HCT116 (cell line): Measurements from ENCODE around the gene PC.

Experiments used
- EZH2 ChIP-seq: fragments of 200-600 bp; sonication (generic); IDR thresholded peaks from 2 replicates; pipeline ENCODE4 v1.6.1; 2017; ENCODE audit warnings: antibody characterized with exemption, mixed run types
- POLR2A ChIP-seq: IDR thresholded peaks from 2 replicates; pipeline ENCODE4 v1.7.0; 2011; ENCODE audit warnings: borderline replicate concordance; ENCODE audit not compliant: insufficient read depth, insufficient read length; ENCODE audit errors: extremely low read depth
- SIN3A ChIP-seq: IDR thresholded peaks from 2 replicates; pipeline ENCODE4 v1.6.1; 2012; ENCODE audit warnings: low read depth
- YY1 ChIP-seq: IDR thresholded peaks from 2 replicates; pipeline ENCODE4 v1.6.1; 2011; ENCODE audit warnings: low read length, low read depth, moderate library complexity, mild to moderate bottlenecking; ENCODE audit not compliant: insufficient replicate concordance; ENCODE audit errors: extremely low read depth
- TF ChIP-seq, protein P1 (sequence below), 3 experiments: fragments of 200-600 bp in 1 of 3; sonication (generic) in 1 of 3; IDR thresholded peaks in 2 of 3; conservative IDR thresholded peaks in 1 of 3; 2 replicates each; pipeline ENCODE4 v1.5.1; 2012 to 2017; ENCODE audit warnings: low read depth in 2 of 3, low read length in 2 of 3, antibody characterized with exemption in 1 of 3, borderline replicate concordance in 1 of 3, control low read depth in 1 of 3, mild to moderate bottlenecking in 1 of 3, mixed read lengths in 1 of 3, mixed run types in 1 of 3, moderate library complexity in 1 of 3; ENCODE audit not compliant: insufficient read depth in 1 of 3
- TF ChIP-seq, protein P2 (sequence below): IDR thresholded peaks from 2 replicates; pipeline ENCODE4 v1.6.1; 2012
- TF ChIP-seq, protein P3 (sequence below): IDR thresholded peaks from 2 replicates; pipeline ENCODE4 v1.6.1; 2012

DNA sequence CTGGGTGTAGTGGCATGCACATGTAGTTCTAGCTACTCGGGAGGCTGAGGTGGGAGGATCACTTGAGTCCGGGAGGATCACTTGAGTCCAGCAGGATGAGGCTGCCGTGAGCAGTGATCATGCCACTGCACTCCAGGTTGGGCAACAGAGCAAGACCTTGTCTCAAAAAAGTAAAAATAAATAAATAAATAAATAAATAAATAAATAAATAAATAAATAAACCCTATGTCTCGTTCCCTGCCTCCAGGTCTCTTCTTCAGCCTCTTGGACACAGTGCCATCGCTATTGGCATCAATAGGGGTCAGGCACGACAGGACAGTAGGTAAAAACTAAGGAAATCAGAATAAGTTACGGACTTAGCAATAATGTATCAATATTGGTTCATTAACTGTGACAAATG lies 41.4 kb upstream of the PC start:
- TF ChIP-seq, protein P1, sequence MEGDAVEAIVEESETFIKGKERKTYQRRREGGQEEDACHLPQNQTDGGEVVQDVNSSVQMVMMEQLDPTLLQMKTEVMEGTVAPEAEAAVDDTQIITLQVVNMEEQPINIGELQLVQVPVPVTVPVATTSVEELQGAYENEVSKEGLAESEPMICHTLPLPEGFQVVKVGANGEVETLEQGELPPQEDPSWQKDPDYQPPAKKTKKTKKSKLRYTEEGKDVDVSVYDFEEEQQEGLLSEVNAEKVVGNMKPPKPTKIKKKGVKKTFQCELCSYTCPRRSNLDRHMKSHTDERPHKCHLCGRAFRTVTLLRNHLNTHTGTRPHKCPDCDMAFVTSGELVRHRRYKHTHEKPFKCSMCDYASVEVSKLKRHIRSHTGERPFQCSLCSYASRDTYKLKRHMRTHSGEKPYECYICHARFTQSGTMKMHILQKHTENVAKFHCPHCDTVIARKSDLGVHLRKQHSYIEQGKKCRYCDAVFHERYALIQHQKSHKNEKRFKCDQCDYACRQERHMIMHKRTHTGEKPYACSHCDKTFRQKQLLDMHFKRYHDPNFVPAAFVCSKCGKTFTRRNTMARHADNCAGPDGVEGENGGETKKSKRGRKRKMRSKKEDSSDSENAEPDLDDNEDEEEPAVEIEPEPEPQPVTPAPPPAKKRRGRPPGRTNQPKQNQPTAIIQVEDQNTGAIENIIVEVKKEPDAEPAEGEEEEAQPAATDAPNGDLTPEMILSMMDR (IDR thresholded peaks at IDR 0.05 in 2 of 3, conservative IDR thresholded peaks at IDR 0.05 in 1 of 3; ENCODE audit: borderline replicate concordance in 1 of 3, insufficient read depth in 1 of 3, low read depth in 2 of 3, low read length in 2 of 3): no peak
- TF ChIP-seq YY1: no peak
- TF ChIP-seq POLR2A: no peak
- TF ChIP-seq, protein P2, sequence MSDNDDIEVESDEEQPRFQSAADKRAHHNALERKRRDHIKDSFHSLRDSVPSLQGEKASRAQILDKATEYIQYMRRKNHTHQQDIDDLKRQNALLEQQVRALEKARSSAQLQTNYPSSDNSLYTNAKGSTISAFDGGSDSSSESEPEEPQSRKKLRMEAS: no peak
- TF ChIP-seq, protein P3, sequence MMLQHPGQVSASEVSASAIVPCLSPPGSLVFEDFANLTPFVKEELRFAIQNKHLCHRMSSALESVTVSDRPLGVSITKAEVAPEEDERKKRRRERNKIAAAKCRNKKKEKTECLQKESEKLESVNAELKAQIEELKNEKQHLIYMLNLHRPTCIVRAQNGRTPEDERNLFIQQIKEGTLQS: no peak
- no peak for TF ChIP-seq SIN3A
- TF ChIP-seq EZH2: no peak
